Activated gamma-delta T cell treated with anti-CD3 and anti-CD28 coated beads, Interleukin-2, amount 50 U/mL, for 16 hours (primary cell): ENCODE data around the gene SORCS2.

Source experiments
- DNase-seq: peaks from one replicate; pipeline ENCODE4 v3.0.0-alpha.2; 2020; ENCODE audit warnings: low read depth

SORCS2 gene

DNA sequence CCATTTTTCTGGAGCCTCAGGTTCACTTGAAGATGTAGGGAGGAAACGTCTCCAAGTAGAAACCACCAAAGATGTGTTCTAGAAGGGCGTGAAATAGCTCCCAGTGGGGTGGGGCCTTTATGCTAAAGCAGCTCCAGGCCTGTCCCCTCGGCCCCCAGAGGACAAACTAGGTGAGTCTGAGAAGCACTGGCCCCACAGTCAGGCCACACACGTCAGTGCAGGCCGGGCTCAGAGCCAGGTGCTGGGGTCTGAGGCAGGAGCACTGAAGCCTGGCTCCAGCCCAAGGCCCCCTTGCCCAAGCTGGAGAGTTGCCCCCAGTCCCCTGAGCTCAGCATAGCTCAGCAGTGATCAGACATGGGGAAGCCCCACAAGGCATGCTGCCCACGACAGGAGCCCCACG, 337.7 kb downstream of the SORCS2 start:
- no peak for DNase-seq

DNA sequence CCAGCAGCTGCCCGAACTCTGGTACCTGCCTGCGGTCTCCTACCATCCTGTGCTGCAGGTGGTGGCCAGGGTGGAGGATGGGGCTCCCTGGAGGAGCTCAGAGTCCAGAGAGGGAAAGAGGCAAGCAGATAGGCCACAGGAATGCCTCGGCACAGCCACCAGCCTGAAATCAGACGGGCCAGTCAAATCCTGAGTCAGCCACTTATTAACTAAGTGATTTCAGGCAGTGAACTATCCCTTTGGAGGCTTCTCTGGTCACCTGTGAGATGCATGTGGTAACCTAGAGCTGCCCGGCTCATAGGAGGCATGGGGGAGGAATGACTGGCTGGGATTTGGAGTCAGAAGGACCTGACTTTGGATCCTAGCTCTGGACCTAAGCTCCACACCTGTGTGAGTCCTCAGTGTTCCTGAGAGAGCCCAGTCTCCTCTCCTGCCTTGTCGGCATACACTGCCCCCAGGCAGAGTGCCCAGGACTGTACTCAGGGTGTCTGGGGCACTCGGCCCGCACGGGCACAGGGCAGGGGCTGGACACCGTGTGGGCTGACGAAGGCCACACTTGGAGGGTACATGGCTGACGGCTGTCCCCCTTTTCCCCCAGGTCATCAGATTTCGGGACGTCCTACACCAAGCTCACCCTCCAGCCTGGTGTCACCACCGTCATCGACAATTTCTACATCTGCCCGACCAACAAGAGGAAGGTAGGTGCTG, 338.7 kb downstream of the SORCS2 start:
- no peak for DNase-seq

DNA sequence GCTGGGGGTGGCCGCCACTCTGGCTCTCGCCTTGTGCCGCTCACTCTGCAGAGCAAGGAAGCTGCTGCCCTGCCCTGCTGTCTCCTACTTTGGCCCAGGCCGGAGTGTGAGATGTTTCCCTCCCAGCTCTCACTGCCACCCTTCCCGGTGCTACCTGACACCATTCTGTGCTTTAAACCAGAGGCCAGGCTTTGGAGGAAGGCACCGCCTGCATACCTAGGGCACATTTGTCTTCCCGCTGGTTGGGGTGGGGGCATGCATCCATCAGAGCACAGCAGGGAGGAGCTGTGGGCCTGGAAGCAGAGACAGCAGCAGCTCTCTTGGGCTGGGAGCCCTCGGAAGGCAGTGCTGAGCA, 339.3 kb downstream of the SORCS2 start:
- DNase-seq: no peak

DNA sequence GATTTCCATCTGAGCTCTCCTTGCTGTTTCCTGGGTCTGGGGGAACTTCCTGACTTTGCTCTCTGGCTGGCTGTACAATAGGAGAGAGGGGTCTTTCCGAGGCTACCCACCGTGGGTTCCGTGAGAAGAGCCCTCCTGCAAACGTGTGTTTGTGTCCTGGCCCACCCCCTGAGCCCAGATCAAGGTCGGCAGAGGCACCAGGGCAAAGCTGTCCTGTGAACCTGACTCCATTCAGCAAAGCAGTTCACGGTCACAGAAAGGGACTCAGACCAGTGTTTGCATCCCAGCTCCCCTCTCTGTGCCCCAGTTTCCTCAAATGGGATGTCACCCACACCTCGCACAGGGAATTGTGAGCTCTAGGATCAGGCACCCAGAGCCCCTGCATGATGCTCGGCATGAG, 339.7 kb downstream of the SORCS2 start:
- no peak for DNase-seq

DNA sequence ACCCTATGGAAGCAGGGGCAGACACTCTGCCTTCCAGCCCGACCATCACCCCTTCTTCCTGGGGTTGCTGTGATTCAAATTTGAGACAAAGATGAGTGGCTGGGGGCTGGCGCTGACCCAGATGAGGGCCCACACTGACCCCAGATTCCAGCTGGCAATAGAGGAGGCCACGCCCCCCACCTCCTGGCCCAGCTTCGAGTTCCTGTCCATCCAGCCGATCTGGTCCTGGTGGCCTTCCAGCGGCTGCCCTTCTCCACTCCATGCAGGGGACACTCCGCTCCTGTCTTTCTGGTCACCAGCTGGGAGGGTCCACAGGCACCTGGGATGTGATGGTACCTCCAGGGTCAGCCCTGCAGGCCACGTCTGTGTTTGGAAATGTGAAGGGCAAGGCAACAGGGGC, 340.9 kb downstream of the SORCS2 start:
- no peak for DNase-seq

DNA sequence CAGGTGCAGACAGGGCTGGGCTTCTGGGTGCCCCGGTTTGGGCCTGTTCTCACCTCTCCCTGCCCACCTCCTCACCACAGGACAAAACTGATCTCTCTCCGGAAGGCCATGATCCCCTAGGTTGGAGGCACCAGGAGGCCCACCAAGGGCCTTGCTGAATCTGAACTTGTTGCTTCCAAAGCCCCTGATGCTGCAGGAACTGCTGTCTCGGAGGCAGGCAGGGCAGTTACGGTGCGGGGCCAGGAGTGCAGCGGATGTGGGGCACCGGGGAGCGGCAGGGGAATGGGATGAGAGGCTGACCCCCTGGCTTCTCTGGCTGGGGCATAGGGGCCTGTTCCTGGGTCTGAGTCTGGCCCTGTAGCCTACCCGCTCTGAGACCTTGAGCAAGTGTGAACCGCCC, 342.8 kb downstream of the SORCS2 start:
- DNase-seq: no peak

DNA sequence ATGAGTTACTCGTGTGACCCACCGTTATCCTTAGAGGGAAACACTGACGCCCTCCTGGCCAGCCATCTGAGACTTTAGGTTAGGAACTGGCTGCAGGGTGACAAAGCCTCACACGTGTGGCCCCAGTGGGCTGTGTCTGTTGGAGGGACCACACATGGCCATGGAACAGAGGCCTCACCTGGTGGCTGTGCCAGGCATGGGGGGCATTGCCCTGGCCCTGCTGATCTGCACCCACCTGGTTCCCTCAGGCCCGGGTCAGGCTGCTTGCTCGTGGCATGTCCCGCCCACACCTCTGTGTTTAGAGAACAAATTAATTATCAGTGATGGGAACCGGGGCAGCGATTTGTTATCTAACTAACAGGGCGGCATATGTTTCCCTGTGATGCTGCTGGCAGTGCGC, 343.3 kb downstream of the SORCS2 start:
- no peak for DNase-seq

DNA sequence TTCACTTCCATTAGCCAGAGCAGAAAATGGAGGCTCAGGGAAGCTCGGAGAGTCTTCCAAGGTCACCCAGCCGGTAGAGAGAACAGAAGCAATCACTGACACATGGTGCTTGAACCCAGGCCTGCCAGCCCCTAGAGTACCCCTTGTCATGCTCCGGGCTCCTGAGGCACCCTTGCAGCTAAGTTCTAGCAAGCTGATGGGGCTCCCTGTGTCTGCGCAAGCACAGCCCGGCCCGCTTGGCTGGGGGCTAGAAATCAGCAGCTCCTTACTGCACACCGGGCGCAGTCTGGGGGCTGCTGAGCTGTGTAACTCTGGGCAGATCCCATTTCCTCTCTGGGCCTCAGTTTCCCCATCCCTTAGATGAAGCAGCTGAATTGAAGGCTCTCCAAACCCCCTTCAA, 344.5 kb downstream of the SORCS2 start:
- DNase-seq: no peak

DNA sequence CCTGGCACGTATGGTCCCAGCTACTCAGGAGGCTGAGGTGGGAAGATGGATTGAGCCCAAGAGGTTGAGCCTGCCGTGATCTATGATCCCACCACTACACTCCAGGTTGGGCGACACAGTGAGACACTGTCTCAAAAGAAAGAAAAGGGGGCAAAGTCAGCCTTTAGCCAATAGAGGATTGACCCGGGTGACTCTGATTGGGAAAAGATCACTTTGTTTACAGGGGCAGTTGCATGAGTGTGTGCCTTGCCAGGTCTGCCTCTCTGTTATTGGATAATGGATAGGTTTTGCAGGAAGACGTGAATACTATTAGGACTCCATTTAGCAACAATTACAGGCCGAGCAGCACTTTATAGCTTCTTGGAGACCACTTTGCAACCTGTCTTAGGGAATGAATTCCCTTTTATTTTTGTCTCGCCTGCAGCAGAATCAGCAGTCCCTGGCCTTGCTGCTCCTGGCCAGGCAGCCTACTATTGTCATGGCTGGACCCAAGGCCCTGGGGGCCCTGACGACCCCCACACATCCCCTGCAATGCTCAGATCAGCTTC, 345.6 kb downstream of the SORCS2 start:
- DNase-seq: no peak

DNA sequence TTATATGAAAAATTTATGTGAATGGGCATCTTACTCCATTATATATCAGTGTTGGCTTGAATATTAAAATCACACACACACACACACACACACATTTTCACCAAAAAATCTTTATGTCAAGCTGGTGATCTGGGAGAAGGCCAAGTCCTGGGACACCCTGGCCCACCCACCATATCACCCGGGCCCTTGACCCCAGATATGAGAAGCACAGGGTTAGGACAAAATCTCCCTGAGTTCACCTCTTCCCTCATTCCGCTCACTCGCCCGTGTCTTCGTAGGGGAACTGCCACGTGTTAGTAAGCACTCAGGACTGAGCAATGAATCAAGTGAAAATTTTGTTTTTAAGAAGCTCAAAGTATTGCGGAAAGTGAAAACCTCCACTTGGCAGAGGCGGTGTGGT, 346.2 kb downstream of the SORCS2 start:
- DNase-seq: no peak

DNA sequence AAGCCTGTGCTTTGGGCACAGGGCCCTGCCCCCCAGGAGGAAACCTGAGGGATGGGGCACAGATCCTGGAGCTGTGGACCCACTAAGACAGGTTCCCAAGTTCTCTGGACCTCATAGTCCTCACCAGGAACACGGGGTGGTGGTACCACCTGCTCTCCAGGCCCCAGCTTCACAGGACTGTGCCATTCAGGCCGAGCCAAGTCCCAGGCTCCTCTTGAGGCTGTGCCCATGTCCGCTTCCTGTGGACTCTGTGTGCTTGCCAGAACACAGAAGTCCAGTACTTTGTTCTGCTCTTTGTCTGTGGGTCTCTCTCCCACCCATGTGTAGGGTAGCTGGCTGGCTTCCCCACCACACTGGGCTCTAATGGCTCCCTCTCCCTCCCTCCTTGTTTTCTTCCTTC, 346.8 kb downstream of the SORCS2 start:
- no peak for DNase-seq

DNA sequence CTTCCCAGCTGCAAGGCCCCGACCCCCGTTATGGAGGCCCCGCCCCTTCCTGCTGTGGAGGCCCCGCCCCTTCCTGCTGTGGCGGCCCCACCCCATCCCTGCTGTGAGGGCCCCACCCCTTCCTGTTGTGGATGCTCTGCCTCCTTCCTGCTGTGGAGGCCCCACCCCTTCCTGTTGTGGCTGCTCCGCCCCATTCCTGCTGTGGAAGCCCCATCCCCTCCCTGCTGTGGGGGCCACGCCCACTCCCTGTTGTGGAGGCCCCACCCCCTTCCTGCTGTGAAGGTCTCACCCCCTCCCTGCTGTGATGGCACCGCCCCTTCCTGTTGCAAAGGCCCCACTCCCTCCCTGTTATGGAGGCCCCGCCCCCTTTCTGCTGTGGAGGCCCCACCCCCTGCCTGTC, 347.3 kb downstream of the SORCS2 start:
- DNase-seq: peak; percentile 10

DNA sequence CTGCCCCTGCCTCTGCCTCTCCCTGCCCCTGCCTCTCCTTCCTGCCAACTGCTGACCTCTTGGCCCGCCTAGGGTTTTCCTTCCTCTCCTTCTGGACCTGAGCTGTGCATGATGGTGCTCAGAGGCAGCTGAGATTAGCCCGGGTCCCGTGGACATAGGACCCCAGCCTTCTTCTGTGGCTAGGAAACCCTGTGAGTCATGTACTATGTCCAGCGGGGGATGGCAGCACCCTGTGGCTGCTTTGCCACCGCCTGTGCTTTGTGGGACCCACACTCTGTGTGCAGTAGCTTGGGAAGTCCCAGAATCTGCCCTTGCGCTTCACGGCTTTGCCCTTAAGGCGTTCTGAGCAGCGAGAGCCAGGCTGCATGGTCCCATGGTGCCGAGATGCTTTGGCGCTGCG, 347.9 kb downstream of the SORCS2 start:
- DNase-seq: no peak

DNA sequence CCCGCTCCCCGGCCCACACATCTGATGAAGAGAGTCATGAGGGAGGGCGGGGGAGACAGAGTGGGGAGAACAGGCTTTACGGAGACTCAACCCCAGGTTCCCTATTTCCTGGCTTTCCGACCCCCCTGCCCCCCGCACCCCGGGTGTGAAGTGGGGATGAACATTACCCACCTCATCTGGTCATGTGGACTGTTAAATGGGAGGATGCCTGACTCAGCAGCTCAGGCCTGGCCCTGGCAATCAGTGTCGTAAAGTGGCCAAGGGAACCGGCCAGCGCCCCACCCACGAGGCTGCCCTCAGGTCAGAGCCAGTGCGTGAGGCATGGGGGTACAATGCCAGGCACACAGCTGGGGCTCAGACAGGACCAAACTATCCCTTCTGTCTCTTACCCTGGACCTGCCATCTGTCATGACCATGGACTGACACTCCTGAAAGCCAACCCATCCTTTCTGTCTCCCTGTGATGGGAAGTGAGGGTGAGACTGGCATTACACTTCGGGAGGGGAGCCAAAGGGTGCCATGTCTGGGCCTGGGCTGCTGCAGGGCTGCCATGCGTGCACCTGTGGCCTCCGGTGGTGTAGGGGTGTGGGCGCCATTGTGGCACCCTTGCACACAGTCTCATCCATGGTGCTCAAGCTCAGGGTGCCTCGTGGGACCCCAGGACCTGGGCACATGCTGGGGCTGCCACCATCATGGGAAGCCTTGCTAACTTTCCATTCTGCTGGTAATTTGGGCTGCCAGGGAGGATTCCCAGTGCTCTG, 348.5 kb downstream of the SORCS2 start:
- no peak for DNase-seq

DNA sequence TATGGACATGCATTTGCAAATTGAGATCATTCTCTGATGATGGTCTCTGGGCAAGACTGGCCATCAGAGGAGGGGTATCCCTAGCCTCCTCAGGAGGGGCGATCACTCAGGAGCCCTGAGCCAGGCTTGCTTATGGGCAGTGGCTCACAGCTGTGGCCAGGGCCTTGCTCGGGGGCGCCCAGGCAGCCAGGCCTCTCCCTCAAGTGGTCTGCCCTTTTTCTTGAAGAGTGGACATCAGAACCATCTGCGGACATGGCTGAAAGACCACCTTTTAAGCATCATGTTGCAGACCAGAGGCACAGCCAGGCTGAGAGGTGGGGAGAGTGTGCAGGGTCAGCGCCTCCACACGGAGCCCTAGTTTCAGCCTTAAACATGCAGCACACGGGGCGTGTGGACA, 349.1 kb downstream of the SORCS2 start:
- no peak for DNase-seq

DNA sequence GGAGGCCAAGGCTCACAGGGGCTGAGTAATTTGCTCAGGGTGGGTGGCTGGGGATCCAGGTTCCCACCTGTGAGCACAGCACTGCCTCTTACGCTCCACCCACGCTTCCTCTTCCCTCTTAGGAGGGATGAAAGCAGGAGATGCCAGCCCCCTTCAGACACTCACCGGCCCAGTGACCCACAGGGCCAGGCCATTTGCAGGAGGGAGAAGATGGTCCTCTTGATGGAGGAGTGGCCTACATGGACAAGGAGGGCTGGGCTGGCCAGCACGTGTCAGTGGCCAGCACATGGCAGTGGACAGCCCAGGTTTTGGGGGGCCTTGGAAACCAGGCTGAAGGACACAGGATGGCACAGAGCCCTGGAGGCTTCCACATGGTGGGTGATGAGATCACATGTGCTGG, 350.4 kb downstream of the SORCS2 start:
- DNase-seq: no peak

DNA sequence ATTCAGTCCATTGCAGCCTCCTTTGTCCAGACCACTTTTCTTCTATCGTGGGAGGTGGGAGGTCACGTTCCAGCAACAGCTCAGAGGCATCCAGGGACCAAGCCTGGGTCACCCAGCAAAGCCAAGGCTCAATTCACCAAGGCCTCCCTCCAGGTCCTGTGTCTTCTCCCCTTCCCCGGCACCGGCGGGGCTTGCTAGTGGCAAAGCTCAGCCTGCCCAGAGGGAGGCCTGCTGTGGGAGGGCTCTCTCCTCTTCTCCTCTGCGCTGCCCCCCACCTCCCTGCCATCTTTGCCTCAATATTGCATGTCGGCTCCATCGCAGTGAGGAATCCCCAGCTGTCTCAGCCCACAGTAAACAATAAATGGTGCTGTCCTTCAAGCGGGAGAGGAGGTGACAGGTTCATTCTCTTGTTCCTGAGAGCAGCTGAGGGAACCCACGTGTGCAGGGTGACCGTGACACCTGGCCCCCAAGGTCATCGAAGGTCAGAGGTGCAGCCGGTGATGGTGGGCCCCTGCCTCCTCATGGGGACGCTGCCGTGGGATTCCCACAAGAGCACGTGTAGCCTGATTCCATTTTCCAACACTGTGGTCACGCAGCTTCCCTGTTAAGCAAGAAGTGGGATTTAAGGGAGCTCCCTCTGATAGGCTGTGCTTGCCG, 353.9 kb downstream of the SORCS2 start:
- DNase-seq: no peak

DNA sequence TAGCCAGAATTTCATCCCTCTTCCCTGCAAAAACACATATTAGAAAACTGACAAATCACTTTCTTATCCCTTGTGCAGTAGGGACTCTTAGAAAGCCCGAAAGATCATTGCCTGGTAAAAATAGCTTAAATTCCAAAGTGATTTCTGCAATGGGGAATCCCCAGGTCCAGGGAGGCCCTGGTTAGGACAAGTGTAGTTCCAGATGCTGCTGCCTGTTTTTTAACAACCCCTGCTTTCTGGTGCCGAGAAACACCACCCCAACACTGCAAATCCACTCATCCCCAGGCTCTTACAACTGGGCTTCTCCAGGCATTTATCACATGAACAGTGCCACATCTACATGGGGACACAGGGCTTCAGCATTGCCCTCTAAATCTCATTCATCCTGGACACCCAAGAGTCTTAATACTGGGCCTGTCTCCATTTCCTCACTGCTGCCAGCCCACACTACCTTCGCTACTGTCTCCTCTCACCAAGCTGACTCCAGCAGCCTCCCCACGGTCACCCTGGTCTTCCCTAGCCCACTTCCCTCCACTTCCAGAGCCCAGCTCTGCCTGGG, 354.6 kb downstream of the SORCS2 start:
- no peak for DNase-seq

DNA sequence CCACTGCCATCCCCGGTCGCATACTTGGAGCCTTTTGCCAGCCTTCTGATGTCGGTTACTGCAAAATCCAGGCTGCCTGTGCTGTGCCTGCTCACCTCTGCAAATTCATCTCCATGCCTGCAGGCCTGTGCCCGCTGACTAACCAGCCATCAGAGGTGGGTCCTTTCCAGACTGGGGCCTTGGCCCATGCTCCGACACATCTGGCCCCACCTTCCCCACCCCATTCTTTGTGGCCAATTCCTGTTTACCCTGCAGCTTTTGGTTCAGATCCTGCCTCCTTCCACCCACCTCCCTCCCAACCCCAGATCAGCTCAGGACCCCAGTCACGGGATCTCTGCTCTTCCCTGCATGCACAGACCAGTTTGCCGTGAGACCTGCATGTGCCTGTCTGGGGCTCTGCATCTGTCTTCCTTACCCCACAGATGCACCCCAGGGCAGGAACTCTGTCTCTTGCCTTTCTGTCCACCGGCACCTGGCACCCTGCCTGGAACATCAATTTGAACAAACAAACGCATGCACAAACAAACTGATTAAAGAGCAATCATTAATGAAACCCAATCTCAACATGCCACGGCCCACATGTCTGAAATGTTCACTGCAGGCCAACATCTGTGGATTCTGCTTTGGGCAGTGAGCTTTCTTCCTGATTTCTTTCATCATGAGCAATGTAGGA, 355.2 kb downstream of the SORCS2 start:
- DNase-seq: no peak

DNA sequence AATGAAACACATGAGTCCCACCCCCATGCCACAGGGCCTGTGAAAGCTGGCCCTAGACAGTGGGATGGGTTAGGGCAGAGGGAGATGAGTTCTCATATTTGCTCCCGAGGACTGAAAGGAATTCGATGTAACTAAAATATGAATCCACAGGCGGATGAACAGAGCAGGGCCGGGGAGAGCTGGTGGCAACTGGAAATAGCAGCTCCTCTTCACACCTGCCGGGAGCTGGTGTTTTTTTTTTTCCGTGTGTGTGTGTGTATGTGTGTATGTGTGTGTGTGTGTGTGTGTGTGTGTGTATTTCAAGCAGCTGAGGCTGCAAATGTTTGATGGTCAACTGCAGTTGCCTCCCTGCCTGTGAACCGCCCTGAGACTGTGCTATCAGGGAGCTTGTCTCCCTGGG, 357.5 kb downstream of the SORCS2 start:
- no peak for DNase-seq

DNA sequence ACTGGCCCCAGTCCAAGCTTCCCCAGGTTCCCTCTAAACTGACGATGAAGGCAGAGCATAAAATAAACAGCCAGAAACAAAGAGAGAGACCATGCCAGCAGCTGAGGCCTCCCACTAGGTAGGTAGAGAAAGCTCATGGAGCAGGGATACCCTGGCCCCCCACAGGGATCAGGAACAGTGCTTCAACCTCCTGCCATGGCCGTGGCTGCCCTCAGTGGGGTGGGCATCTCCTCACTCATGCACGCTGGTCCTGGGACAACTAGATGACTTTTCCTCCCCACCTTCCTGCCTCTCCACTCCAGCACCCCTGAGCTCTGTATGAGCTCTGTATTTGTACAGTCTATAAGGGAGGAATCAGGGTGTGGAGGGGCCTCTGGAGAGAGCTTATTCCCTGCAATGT, 360.1 kb downstream of the SORCS2 start:
- no peak for DNase-seq

DNA sequence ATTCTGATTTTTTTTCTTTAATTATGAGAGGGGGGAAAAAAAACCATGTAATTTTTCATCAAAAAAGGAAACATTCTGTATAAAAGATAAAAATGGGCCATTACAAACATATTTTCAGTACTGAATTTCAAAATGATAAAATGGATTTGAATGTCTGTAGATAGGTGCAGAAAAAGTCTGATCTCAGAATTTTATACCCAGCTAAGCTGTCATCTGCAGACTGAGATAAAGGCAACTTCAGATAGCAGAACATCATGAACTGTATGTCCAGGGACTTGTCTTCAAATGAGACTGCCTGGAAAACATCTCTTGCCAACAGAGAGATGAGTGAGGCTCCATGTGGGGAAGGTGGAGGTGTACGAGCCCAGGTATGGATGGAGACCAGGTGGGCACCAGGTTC, 360.9 kb downstream of the SORCS2 start:
- DNase-seq: no peak
